MM.1S (cell line): Measurements from ENCODE around the gene NCOA1.

ENCODE experiments used
- DNase-seq: peaks from one replicate; pipeline ENCODE4 v3.0.0-alpha.2; 2015
- H2AFZ ChIP-seq: fragments of 300-600 bp; sonication (generic); 2 replicates; pipeline ENCODE4 v1.6.0; 2016; ENCODE audit warnings: antibody characterized with exemption, low read length
- H3F3A ChIP-seq: fragments of 300-600 bp; sonication (generic); 2 replicates; pipeline ENCODE4 v1.6.1; 2016; ENCODE audit warnings: mild to moderate bottlenecking, antibody characterized with exemption, low read length, moderate library complexity, mixed read lengths; ENCODE audit not compliant: insufficient read depth
- H3K27ac ChIP-seq: fragments of 300-600 bp; sonication (generic); 2 replicates; pipeline ENCODE4 v1.5.1; 2016; ENCODE audit warnings: mild to moderate bottlenecking, low read length
- H3K27me3 ChIP-seq: fragments of 300-600 bp; sonication (generic); replicated peaks from 2 replicates; pipeline ENCODE4 v1.6.0; 2016; ENCODE audit warnings: low read length; ENCODE audit not compliant: insufficient read depth
- H3K36me3 ChIP-seq: fragments of 300-600 bp; sonication (generic); replicated peaks from 2 replicates; pipeline ENCODE4 v1.6.1; 2016; ENCODE audit warnings: mild to moderate bottlenecking, low read length, mixed read lengths; ENCODE audit not compliant: insufficient read depth
- H3K4me1 ChIP-seq: fragments of 300-600 bp; sonication (generic); 2 replicates; pipeline ENCODE4 v1.6.1; 2016; ENCODE audit warnings: low read length, mixed read lengths
- H3K4me2 ChIP-seq: fragments of 300-600 bp; sonication (generic); 2 replicates; pipeline ENCODE4 v1.6.0; 2016; ENCODE audit warnings: low read depth, low read length
- H3K4me3 ChIP-seq: fragments of 300-600 bp; sonication (generic); 2 replicates; pipeline ENCODE4 v1.5.1; 2016; ENCODE audit warnings: low read length, mixed read lengths
- H3K79me2 ChIP-seq: fragments of 300-600 bp; sonication (generic); 2 replicates; pipeline ENCODE4 v1.6.1; 2016; ENCODE audit warnings: mixed run types, low read length, mixed read lengths
- H3K9ac ChIP-seq: fragments of 300-600 bp; sonication (generic); 2 replicates; pipeline ENCODE4 v1.6.1; 2016; ENCODE audit warnings: low read length, mixed read lengths
- H3K9me2 ChIP-seq: fragments of 300-600 bp; sonication (generic); replicated peaks from 2 replicates; pipeline ENCODE4 v1.6.1; 2016; ENCODE audit warnings: mild to moderate bottlenecking, low read length, mixed read lengths; ENCODE audit not compliant: insufficient read depth
- H3K9me3 ChIP-seq: fragments of 300-600 bp; sonication (generic); replicated peaks from 2 replicates; pipeline ENCODE4 v1.6.1; 2016; ENCODE audit warnings: mild to moderate bottlenecking, low read length, mixed read lengths; ENCODE audit not compliant: insufficient read depth
- H4K20me1 ChIP-seq: fragments of 300-600 bp; sonication (generic); 2 replicates; pipeline ENCODE4 v1.6.1; 2016; ENCODE audit warnings: mild to moderate bottlenecking, low read length, moderate library complexity, mixed read lengths; ENCODE audit not compliant: insufficient read depth
- CTCF ChIP-seq: fragments of 300-600 bp; sonication (generic); IDR thresholded peaks from 2 replicates; pipeline ENCODE4 v1.5.1; 2016; ENCODE audit warnings: antibody characterized with exemption, low read length, mixed read lengths
- EZH2 ChIP-seq: fragments of 300-600 bp; sonication (generic); optimal IDR thresholded peaks from 2 replicates; pipeline ENCODE3; 2017; ENCODE audit warnings: low read depth, mild to moderate bottlenecking, antibody characterized with exemption, low read length, mixed read lengths
- EZH2phosphoT487 ChIP-seq: fragments of 300-600 bp; sonication (generic); IDR thresholded peaks from 2 replicates; pipeline ENCODE4 v1.6.1; 2018; ENCODE audit warnings: antibody characterized with exemption, low read length

The NCOA1 gene

GRCh38 chr2:24477229-24477628 lies 13.8 kb upstream of the NCOA1 start:
- H2AFZ ChIP-seq, result no peak overlapping the region
- H3F3A ChIP-seq, result no peaks in the 10 kb centered on the region
- DNase-seq, result no peak

GRCh38 chr2:24478243-24478642 lies 12.8 kb upstream of the NCOA1 start:
- H3K36me3 ChIP-seq, result no peaks in the 10 kb centered on the region
- H3K4me1 ChIP-seq, result no peaks in the 10 kb centered on the region
- no peak overlapping the region for H3K4me2 ChIP-seq
- H3F3A ChIP-seq, result no peaks in the 10 kb centered on the region
- H3K9ac ChIP-seq, result no peak overlapping the region
- no peak for TF ChIP-seq CTCF
- no peak for TF ChIP-seq EZH2phosphoT487
- no peak for TF ChIP-seq EZH2
- no peak overlapping the region for H3K4me3 ChIP-seq
- no peaks in the 10 kb centered on the region for H4K20me1 ChIP-seq
- no peaks in the 10 kb centered on the region for H3K9me2 ChIP-seq
- H3K27ac ChIP-seq, result no peak overlapping the region
- no peaks in the 10 kb centered on the region for H3K79me2 ChIP-seq
- no peaks in the 10 kb centered on the region for H3K9me3 ChIP-seq
- no peak for DNase-seq
- no peak overlapping the region for H2AFZ ChIP-seq
- no peaks in the 10 kb centered on the region for H3K27me3 ChIP-seq

More at GRCh38 chr2:24477229-24477628, 13.8 kb upstream of the NCOA1 start:
- no peaks in the 10 kb centered on the region for H4K20me1 ChIP-seq
- no peaks in the 10 kb centered on the region for H3K4me1 ChIP-seq
- no peaks in the 10 kb centered on the region for H3K36me3 ChIP-seq
- no peaks in the 10 kb centered on the region for H3K79me2 ChIP-seq
- H3K4me2 ChIP-seq, result no peak overlapping the region
- no peak overlapping the region for H3K27ac ChIP-seq
- no peaks in the 10 kb centered on the region for H3K27me3 ChIP-seq
- no peak overlapping the region for H3K9ac ChIP-seq
- TF ChIP-seq EZH2phosphoT487, result no peak
- no peak for TF ChIP-seq CTCF
- no peak for TF ChIP-seq EZH2
- H3K9me2 ChIP-seq, result no peaks in the 10 kb centered on the region
- H3K9me3 ChIP-seq, result no peaks in the 10 kb centered on the region
- H3K4me3 ChIP-seq, result no peak overlapping the region

GRCh38 chr2:24480245-24480644 lies 10.8 kb upstream of the NCOA1 start:
- no peaks in the 10 kb centered on the region for H3K4me1 ChIP-seq
- no peak overlapping the region for H3K9ac ChIP-seq
- H3K9me3 ChIP-seq, result no peaks in the 10 kb centered on the region
- H3F3A ChIP-seq, result no peaks in the 10 kb centered on the region
- no peak for TF ChIP-seq EZH2phosphoT487
- TF ChIP-seq CTCF, result no peak
- TF ChIP-seq EZH2, result no peak
- no peak overlapping the region for H3K27ac ChIP-seq
- no peaks in the 10 kb centered on the region for H3K27me3 ChIP-seq
- H3K79me2 ChIP-seq, result no peaks in the 10 kb centered on the region
- no peaks in the 10 kb centered on the region for H3K9me2 ChIP-seq
- no peaks in the 10 kb centered on the region for H4K20me1 ChIP-seq
- H3K4me3 ChIP-seq, result no peak overlapping the region
- H3K4me2 ChIP-seq, result no peak overlapping the region
- no peaks in the 10 kb centered on the region for H3K36me3 ChIP-seq
- H2AFZ ChIP-seq, result no peak overlapping the region
- DNase-seq, result no peak
